ENCODE results near the gene APOA1.

The APOA1 gene

GRCh38 chr11:116857316-116857715, 19.9 kb upstream of the APOA1 start:
- DNase-seq: no peak
- Histone ChIP-seq H3K36me3 (peaks cover 66% of the 10 kb centered on the region), H3K4me3 (ENCODE audit: low read depth, low read length) (no peak overlapping the region), H3K9me3 (no peaks in the 10 kb centered on the region), H3K27me3 (no peaks in the 10 kb centered on the region), H3K4me1 (no peaks in the 10 kb centered on the region)
- TF ChIP-seq, protein P1, sequence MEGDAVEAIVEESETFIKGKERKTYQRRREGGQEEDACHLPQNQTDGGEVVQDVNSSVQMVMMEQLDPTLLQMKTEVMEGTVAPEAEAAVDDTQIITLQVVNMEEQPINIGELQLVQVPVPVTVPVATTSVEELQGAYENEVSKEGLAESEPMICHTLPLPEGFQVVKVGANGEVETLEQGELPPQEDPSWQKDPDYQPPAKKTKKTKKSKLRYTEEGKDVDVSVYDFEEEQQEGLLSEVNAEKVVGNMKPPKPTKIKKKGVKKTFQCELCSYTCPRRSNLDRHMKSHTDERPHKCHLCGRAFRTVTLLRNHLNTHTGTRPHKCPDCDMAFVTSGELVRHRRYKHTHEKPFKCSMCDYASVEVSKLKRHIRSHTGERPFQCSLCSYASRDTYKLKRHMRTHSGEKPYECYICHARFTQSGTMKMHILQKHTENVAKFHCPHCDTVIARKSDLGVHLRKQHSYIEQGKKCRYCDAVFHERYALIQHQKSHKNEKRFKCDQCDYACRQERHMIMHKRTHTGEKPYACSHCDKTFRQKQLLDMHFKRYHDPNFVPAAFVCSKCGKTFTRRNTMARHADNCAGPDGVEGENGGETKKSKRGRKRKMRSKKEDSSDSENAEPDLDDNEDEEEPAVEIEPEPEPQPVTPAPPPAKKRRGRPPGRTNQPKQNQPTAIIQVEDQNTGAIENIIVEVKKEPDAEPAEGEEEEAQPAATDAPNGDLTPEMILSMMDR (IDR thresholded peaks at IDR 0.05; ENCODE audit: low read depth, low read length): no peak

GRCh38 chr11:116856423-116856822, 19.0 kb upstream of the APOA1 start:
- peaks cover 57% of the 10 kb centered on the region for H3K36me3 ChIP-seq
- H3K4me1 ChIP-seq: no peaks in the 10 kb centered on the region
- H3K9me3 ChIP-seq: no peaks in the 10 kb centered on the region
- no peaks in the 10 kb centered on the region for H3K27me3 ChIP-seq
- TF ChIP-seq, protein P1 (IDR thresholded peaks at IDR 0.05; ENCODE audit: low read depth, low read length): no peak
- DNase-seq: no peak
- H3K4me3 ChIP-seq (ENCODE audit: low read depth, low read length): no peak overlapping the region

- Histone ChIP-seq H3K4me1 (no peaks in the 10 kb centered on the region), H3K4me3 (ENCODE audit: low read depth, low read length) (no peak overlapping the region), H3K27me3 (no peaks in the 10 kb centered on the region), H3K36me3 (peaks cover 54% of the 10 kb centered on the region), H3K9me3 (no peaks in the 10 kb centered on the region)
- DNase-seq: no peak
- TF ChIP-seq, protein P1 (IDR thresholded peaks at IDR 0.05; ENCODE audit: low read depth, low read length): no peak
These were observed 18.0 kb upstream of the APOA1 start for GRCh38 chr11:116855413-116855812.

GRCh38 chr11:116853461-116854073, 16.1 kb upstream of the APOA1 start:
- H3K36me3 ChIP-seq: peaks cover 58% of the 10 kb centered on the region
- H3K9me3 ChIP-seq: no peaks in the 10 kb centered on the region
- no peak overlapping the region for H3K4me3 ChIP-seq (ENCODE audit: low read depth, low read length)
- H3K27me3 ChIP-seq: no peaks in the 10 kb centered on the region
- no peaks in the 10 kb centered on the region for H3K4me1 ChIP-seq
- DNase-seq: no peak
- TF ChIP-seq, protein P1 (IDR thresholded peaks at IDR 0.05; ENCODE audit: low read depth, low read length): no peak

GRCh38 chr11:116852261-116853031, 15.0 kb upstream of the APOA1 start:
- no peaks in the 10 kb centered on the region for H3K9me3 ChIP-seq
- H3K36me3 ChIP-seq: peaks cover 57% of the 10 kb centered on the region
- H3K27me3 ChIP-seq: no peaks in the 10 kb centered on the region
- no peak for DNase-seq
- no peak overlapping the region for H3K4me3 ChIP-seq (ENCODE audit: low read depth, low read length)
- no peaks in the 10 kb centered on the region for H3K4me1 ChIP-seq
- TF ChIP-seq, protein P1 (IDR thresholded peaks at IDR 0.05; ENCODE audit: low read depth, low read length): no peak

DNA sequence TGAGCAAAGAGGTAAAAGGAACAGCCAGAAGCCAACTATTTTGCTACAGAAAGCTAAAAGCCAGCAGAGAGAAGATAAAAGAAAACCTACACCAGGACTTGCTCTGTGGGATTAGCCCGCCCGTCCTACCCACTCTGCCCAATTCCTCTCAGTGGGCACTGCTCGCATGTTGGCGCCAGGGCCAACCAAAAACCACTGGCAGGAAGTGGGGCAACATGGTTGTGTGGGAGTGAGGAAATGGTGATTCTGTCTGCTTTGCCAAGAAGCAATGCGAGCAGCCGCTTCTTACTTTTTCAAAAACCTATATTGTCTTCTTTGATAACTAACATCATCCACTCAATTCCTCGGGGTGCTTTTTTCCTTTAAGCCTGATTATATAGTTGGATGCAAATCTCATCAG, 14.2 kb upstream of the APOA1 start:
- Histone ChIP-seq H3K27me3 (no peaks in the 10 kb centered on the region), H3K9me3 (no peaks in the 10 kb centered on the region), H3K4me3 (ENCODE audit: low read depth, low read length) (no peak overlapping the region), H3K4me1 (no peaks in the 10 kb centered on the region), H3K36me3 (peaks cover 62% of the 10 kb centered on the region)
- DNase-seq: no peak
- TF ChIP-seq, protein P1 (IDR thresholded peaks at IDR 0.05; ENCODE audit: low read depth, low read length): no peak

All from BE2C (cell line).